HCT116 (cell line): ENCODE measurements around the gene MEP1B. TPM values are rescaled to one million over a fixed set of nuclear protein-coding genes. Genes with fewer than 3 reads are reported as not detected.

ENCODE experiments used
- total RNA-seq: library from RNA; stranded (reverse); gene quantifications from one replicate; pipeline ENCODE4 v1.2.1, GENCODE V29; 2021; ENCODE audit not compliant: unreplicated experiment

The MEP1B gene
- total RNA-seq, 1 experiment from 2014 or later: not detected

Other genes starting within 250 kb of the MEP1B start
- gene TRAPPC8, start 246.9 kb upstream of the MEP1B start, total RNA-seq: 30.4 TPM
- gene RNF125, start 171.2 kb upstream of the MEP1B start, total RNA-seq: 7.4 TPM
- 72.5 TPM for gene RNF138, start 98.2 kb upstream of the MEP1B start, total RNA-seq